ENCODE results near the gene TTC34.
"Not testable (repeated sequence)": the region's sequence is repeated elsewhere in the genome, so short reads cannot be mapped to it uniquely, and the experiment has no call there.

TTC34 gene

DNA sequence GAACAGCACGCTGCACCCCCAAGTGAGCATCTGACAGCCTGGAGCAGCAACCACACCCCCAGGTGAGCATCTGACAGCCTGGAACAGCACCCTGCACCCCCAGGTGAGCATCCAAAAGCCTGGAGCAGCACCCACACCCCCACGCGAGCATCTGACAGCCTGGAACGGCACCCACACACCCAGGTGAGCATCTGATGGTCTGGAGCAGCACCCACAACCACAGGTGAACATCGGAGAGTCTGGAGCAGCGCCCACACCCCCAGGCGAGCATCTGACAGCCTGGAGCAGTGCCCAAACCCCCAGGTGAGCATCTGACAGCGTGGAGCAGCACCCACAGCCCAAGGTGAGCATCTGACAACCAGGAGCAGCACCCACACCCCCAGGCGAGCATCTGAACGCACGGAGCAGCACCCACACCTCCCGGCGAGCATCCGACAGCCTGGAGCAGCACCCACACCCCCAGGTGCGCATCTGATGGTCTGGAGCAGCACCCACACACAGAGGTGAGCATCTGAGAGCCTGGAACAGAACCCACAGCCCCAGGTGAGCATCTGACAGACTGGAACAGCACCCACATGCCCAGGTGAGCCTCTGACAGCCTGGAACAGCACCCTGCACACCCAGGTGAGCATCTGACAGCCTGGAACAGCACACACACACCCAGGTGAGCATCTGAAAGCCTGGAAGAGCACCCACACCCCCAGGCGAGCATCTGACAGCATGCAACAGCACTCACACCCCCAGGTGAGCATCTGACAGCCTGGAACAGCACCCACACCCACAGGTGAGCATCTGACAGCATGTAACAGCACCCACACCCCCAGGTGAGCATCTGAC lies 145.7 kb downstream of the TTC34 start:
- DNase-seq = not testable (repeated sequence)

- not testable (repeated sequence) for DNase-seq
Observed at GRCh38 chr1:2654443-2654948, 147.0 kb downstream of the TTC34 start.

GRCh38 chr1:2653741-2654442 lies 147.6 kb downstream of the TTC34 start:
- peak in 1 of 2 experiments; percentile 25 for DNase-seq

GRCh38 chr1:2652926-2653571 lies 148.4 kb downstream of the TTC34 start:
- DNase-seq = not testable (repeated sequence)

DNA sequence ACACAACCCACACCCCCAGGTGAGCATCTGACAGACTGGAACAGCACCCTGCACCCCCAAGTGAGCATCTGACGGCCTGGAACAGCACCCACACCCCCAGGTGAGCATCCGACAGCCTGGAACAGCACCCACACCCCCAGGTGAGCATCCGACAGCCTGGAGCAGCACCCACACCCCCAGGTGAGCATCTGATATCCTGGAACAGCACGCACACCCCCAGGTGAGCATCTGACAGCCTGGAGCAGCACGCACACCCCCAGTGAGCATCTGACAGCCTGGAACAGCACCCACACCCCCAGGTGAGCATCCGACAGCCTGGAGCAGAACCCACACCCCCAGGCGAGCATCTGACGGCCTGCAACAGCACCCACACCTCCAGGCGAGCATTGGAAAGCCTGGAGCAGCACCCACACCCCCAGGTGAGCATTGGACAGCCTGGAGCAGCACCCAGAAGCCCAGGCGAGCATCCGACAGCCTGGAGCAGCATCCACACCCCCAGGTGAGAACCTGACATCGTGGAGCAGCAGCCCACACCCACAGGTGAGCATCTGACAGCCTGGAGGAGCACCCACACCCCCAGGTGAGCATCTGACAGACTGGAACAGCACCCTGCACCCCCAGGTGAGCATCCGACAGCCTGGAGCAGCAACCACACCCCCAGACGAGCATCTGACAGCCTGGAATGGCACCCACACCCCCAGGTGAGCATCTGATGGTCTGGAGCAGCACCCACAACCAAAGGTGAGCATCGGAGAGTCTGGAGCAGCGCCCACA lies 149.2 kb downstream of the TTC34 start:
- not testable (repeated sequence) for DNase-seq

- no peak for DNase-seq
Observed at GRCh38 chr1:2650967-2651645, 150.4 kb downstream of the TTC34 start.

GRCh38 chr1:2646837-2647236 lies 154.7 kb downstream of the TTC34 start:
- DNase-seq = no peak

DNA sequence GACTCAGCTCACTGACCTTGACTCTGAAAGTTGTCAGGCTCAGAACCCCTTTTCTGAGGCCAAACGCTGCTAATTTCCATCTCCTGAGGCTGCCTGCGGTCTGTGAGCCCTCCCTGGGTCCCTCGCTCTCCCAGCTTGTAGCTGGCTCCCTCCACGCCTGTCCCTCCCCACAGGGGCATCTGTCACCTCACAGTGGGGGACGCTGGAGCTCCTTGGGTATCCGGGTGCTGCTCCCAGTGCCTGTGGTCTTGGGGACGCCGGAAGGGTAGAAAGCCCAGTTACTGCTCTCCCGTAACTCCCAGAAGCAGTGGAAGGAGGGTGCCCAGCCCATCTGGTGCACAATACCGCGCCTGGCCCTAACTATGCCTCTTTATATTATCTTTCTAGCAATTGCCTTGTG lies 155.7 kb downstream of the TTC34 start:
- no peak for DNase-seq

GRCh38 chr1:2645143-2645542 lies 156.3 kb downstream of the TTC34 start:
- no peak for DNase-seq

DNA sequence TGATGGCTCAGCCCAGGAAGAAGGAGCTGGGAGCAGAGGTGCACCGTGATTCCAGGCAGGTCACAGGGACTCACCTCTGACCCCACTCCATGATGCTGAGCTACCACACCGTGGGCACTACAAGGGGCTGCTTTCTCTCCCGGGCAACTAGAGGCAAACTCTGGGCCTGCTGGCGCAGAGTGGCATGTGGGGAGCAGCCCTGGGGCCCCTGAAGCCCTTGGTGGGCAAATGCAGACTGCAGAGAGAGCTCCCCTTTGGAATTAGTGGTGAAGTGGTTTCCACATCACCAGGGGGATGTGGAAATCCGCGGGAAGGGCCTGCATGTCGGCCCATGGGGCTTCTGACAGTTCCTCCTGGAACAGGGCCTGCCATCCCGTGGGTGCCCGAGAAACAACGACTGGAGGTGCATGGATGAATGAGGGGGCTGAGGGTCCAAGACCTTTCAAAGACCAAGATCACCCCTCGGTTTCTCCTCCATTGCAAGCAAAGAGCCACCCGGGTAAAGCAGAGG lies 156.8 kb downstream of the TTC34 start:
- no peak for DNase-seq

- DNase-seq = no peak
Observed at GRCh38 chr1:2644171-2644570, 157.3 kb downstream of the TTC34 start.

DNA sequence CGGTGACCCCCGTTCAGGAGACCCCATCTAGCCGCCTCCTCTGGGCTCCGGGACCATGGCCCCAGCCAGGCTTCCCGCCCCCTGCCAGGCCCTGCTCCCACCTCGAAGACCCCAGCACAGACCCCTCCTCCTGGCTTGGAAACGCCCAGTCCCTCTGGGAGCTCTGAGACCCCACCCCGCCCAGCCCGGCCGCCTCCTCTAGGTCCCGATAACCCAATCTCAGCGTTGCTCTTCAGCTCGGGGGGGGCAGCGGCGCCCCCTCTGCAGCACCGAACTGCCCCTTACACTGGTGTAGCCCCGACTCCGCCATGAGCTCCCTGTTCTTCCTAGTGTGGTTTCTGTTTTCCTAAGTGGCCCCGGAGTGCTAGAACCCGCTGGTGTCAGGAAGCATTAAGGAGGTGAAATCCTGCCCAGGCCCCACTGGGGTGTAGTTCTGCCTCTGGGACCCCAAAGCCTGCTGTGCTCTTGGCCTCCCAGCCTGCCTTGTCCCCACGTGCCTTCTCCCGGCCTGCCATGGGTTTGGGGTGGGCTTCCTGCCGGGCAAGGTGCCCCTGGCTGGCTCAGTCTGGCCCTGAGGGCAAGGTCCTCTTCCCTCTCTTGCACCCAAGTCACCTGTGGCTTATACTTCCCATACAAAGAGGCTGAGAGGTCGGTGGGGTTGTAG lies 157.9 kb downstream of the TTC34 start:
- no peak for DNase-seq

- DNase-seq = peak; percentile 92 to 93
Observed at GRCh38 chr1:2642560-2643413, 158.7 kb downstream of the TTC34 start.

- DNase-seq = no peak
Observed at GRCh38 chr1:2642131-2642559, 159.3 kb downstream of the TTC34 start.

DNA sequence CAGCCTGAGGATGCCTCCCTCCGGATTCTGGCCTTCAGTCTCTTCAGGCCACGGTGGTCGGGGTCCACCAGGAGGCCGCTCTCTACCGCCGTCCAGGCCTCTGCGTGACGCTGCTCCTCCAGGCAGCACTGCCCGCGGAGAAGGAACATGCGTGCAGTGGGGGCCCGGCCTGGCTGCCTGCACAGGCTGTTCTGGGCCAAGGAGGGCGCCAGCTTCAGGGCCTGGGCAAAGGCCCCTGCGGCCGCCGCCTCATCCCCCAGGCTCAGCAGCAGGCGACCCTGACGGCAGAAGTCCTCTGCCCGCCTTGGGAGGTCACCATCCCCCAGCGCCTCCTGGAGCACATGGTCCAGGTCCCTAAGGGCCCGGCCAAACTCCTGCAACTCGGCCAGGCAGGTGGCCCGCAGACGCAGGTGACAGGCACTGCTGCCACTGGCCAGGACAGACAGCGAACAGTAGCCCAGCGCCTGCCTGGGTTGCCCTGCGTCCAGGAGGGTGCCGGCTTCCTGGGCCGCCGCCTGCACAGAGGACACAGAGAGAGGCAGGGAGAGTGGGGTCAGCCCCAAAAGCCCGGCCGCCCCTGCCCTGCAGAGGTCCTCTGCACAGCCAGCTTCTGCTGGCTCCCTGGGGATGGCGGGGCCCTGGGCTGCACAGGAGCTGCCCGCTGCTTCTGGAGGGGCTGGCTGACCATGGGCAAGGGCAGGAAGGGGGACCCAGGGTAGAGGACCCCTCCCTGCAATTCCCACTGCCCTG lies 159.9 kb downstream of the TTC34 start:
- no peak for DNase-seq

GRCh38 chr1:2640626-2641025 lies 160.9 kb downstream of the TTC34 start:
- no peak for DNase-seq

- DNase-seq = no peak
Observed at GRCh38 chr1:2639607-2640521, 161.6 kb downstream of the TTC34 start.

- no peak for DNase-seq
Observed at GRCh38 chr1:2639203-2639602, 162.3 kb downstream of the TTC34 start.
